Hepatocyte (in vitro differentiated cells): ENCODE data around the gene ARRB2. TPM values are rescaled to one million over a fixed set of nuclear protein-coding genes. Genes with fewer than 3 reads are reported as not detected.

Experiments used
- DNase-seq: peaks from one replicate; pipeline ENCODE4 v3.0.0-alpha.2; 2016; ENCODE audit warnings: low spot score
- H2AFZ ChIP-seq: fragments of 200-600 bp; sonication (generic); 2 replicates; pipeline ENCODE4 v1.6.0; 2016; ENCODE audit warnings: antibody characterized with exemption, mild to moderate bottlenecking
- H3K27ac ChIP-seq: fragments of 200-600 bp; sonication (generic); 2 replicates; pipeline ENCODE4 v1.5.1; 2016; ENCODE audit warnings: mild to moderate bottlenecking
- H3K27me3 ChIP-seq: fragments of 200-600 bp; sonication (generic); 2 replicates; pipeline ENCODE4 v1.6.1; 2016
- H3K36me3 ChIP-seq: fragments of 200-600 bp; sonication (generic); replicated peaks from 2 replicates; pipeline ENCODE4 v1.5.1; 2016; ENCODE audit warnings: low read depth; ENCODE audit not compliant: insufficient read depth
- H3K4me1 ChIP-seq: fragments of 200-600 bp; sonication (generic); 2 replicates; pipeline ENCODE4 v1.5.1; 2016; ENCODE audit warnings: mild to moderate bottlenecking, moderate library complexity; ENCODE audit not compliant: insufficient read depth
- H3K4me2 ChIP-seq: fragments of 200-600 bp; sonication (generic); 2 replicates; pipeline ENCODE4 v1.6.0; 2016
- H3K4me3 ChIP-seq: fragments of 200-600 bp; sonication (generic); 2 replicates; pipeline ENCODE4 v1.5.1; 2016; ENCODE audit warnings: mild to moderate bottlenecking
- H3K79me2 ChIP-seq: fragments of 200-600 bp; sonication (generic); 2 replicates; pipeline ENCODE4 v1.6.0; 2017; ENCODE audit warnings: mild to moderate bottlenecking
- H3K9me2 ChIP-seq: fragments of 200-600 bp; sonication (generic); replicated peaks from 2 replicates; pipeline ENCODE4 v1.6.0; 2017; ENCODE audit warnings: mild to moderate bottlenecking; ENCODE audit not compliant: insufficient read depth
- H3K9me3 ChIP-seq: fragments of 200-600 bp; sonication (generic); 2 replicates; pipeline ENCODE4 v1.5.1; 2016; ENCODE audit warnings: low read depth, mild to moderate bottlenecking
- H4K20me1 ChIP-seq: fragments of 200-600 bp; sonication (generic); 2 replicates; pipeline ENCODE4 v1.6.0; 2016; ENCODE audit warnings: mild to moderate bottlenecking; ENCODE audit not compliant: insufficient read depth, poor library complexity, severe bottlenecking
- CTCF ChIP-seq: fragments of 200-600 bp; sonication (generic); IDR thresholded peaks from 2 replicates; pipeline ENCODE4 v1.5.1; 2016; ENCODE audit warnings: antibody characterized with exemption, mild to moderate bottlenecking; ENCODE audit not compliant: poor library complexity
- EZH2 ChIP-seq: fragments of 200-600 bp; sonication (generic); IDR thresholded peaks from 2 replicates; pipeline ENCODE4 v1.6.1; 2016; ENCODE audit warnings: antibody characterized with exemption, mild to moderate bottlenecking, borderline replicate concordance
- EZH2phosphoT487 ChIP-seq: fragments of 200-600 bp; sonication (generic); IDR thresholded peaks from one replicate; pipeline ENCODE4 v1.6.1; 2018; ENCODE audit warnings: antibody characterized with exemption, mild to moderate bottlenecking, low read depth, moderate library complexity; ENCODE audit not compliant: unreplicated experiment, severe bottlenecking
- WGBS: methylation state at CpG from one replicate; pipeline ENCODE4 v1.1.6; 2016; ENCODE audit warnings: low lambda C conversion rate; ENCODE audit errors: missing lambda C conversion rate; 5-methylcytosine and 5-hydroxymethylcytosine counted together
- polyA plus RNA-seq: library from polyadenylated mRNA; unstranded; fragments of >200 nt; fragmentation: Nextera tagmentation; extraction: Ambion mirVana; gene quantifications from 2 replicates; pipeline ENCODE4 v1.2.1, GENCODE V29; 2016
- total RNA-seq: library from RNA; depleted of rRNA; stranded (reverse); fragments of >200 nt; gene quantifications from 2 replicates; pipeline ENCODE4 v1.2.3, GENCODE V29; 2014

ARRB2 gene
- total and polyA plus RNA-seq, 2 experiments from 2014 or later = 15.3 to 20.0 TPM

GRCh38 chr17:4716081-4716480, 5.6 kb downstream of the ARRB2 start:
- 98% methylated on average over 7 of the region's 10 CpGs for WGBS
- no peak for TF ChIP-seq CTCF
- no peak for TF ChIP-seq EZH2phosphoT487
- no peak for TF ChIP-seq EZH2
- H3K27ac ChIP-seq = no peak overlapping the region
- peaks cover 11% of the 10 kb centered on the region for H3K79me2 ChIP-seq
- H3K4me2 ChIP-seq = no peak overlapping the region
- no peak for DNase-seq
- H3K4me3 ChIP-seq = no peak overlapping the region
- no peak overlapping the region for H2AFZ ChIP-seq
- no peaks in the 10 kb centered on the region for H3K36me3 ChIP-seq
- H3K27me3 ChIP-seq = no peaks in the 10 kb centered on the region
- H3K4me1 ChIP-seq = peaks cover 20% of the 10 kb centered on the region
- H4K20me1 ChIP-seq = no peaks in the 10 kb centered on the region
- no peaks in the 10 kb centered on the region for H3K9me2 ChIP-seq
- no peaks in the 10 kb centered on the region for H3K9me3 ChIP-seq

DNA sequence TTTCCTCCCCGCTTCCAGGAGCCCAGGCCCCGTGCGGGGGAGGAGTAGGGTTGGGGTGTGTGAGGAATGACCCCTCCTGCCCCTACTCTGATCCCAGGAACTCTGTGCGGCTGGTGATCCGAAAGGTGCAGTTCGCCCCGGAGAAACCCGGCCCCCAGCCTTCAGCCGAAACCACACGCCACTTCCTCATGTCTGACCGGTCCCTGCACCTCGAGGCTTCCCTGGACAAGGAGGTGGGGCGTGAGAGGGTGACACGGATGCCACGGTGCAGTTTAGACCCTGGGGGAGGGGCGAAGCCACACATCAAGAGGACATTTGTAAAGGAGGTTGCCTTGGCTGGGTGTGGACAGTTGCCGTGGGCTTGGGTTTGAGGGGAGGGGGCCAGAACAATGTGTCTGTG, 7.4 kb downstream of the ARRB2 start:
- WGBS = 94% methylated on average over 17 of the region's 17 CpGs
- Histone ChIP-seq H3K4me1 (peaks cover 18% of the 10 kb centered on the region), H3K27ac (no peak overlapping the region), H3K36me3 (no peaks in the 10 kb centered on the region), H4K20me1 (no peaks in the 10 kb centered on the region), H3K79me2 (peaks cover 2% of the 10 kb centered on the region), H2AFZ (no peak overlapping the region), H3K4me2 (no peak overlapping the region), H3K9me3 (no peaks in the 10 kb centered on the region), H3K9me2 (no peaks in the 10 kb centered on the region), H3K27me3 (no peaks in the 10 kb centered on the region), H3K4me3 (no peak overlapping the region)
- DNase-seq = no peak
- TF ChIP-seq EZH2 = no peak
- TF ChIP-seq CTCF = no peak
- TF ChIP-seq EZH2phosphoT487 = no peak

GRCh38 chr17:4718276-4718675, 7.8 kb downstream of the ARRB2 start:
- Histone ChIP-seq H3K36me3 (no peaks in the 10 kb centered on the region), H3K4me1 (peaks cover 18% of the 10 kb centered on the region), H2AFZ (no peak overlapping the region), H3K9me2 (no peaks in the 10 kb centered on the region), H3K4me3 (no peak overlapping the region), H3K4me2 (no peak overlapping the region), H3K79me2 (no peaks in the 10 kb centered on the region), H3K9me3 (no peaks in the 10 kb centered on the region), H4K20me1 (no peaks in the 10 kb centered on the region), H3K27me3 (no peaks in the 10 kb centered on the region), H3K27ac (no peak overlapping the region)
- no peak for TF ChIP-seq CTCF
- TF ChIP-seq EZH2phosphoT487 = no peak
- TF ChIP-seq EZH2 = no peak
- WGBS = 94% methylated on average over 13 of the region's 13 CpGs
- DNase-seq = no peak

DNA sequence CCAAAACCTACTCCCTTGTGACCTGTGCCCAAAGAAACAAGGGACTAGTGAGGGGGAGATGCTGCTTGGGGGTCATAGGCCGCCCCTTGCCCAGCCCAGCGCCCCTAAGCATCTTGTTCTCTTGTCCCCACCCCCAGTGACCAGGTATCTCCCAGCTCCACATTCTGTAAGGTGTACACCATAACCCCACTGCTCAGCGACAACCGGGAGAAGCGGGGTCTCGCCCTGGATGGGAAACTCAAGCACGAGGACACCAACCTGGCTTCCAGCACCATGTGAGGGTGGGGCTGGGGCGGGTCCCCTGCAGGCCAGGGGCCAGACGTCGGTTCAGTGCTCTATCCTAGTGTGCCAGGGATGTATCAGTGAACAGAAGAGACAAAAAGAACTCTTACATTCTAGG, 8.7 kb downstream of the ARRB2 start:
- H3K27ac ChIP-seq = no peak overlapping the region

More for the DNA sequence above, 8.7 kb downstream of the ARRB2 start:
- Histone ChIP-seq H4K20me1 (no peaks in the 10 kb centered on the region), H3K9me2 (no peaks in the 10 kb centered on the region), H2AFZ (no peak overlapping the region), H3K27me3 (no peaks in the 10 kb centered on the region), H3K4me3 (no peak overlapping the region), H3K4me1 (peaks cover 18% of the 10 kb centered on the region), H3K9me3 (no peaks in the 10 kb centered on the region), H3K79me2 (no peaks in the 10 kb centered on the region), H3K4me2 (no peak overlapping the region), H3K36me3 (no peaks in the 10 kb centered on the region)
- TF ChIP-seq EZH2 (no peak), CTCF (no peak), EZH2phosphoT487 (no peak)
- WGBS = 98% methylated on average over 7 of the region's 10 CpGs
- DNase-seq = no peak
